ENCODE data around the gene NDUFV1.

DNA sequence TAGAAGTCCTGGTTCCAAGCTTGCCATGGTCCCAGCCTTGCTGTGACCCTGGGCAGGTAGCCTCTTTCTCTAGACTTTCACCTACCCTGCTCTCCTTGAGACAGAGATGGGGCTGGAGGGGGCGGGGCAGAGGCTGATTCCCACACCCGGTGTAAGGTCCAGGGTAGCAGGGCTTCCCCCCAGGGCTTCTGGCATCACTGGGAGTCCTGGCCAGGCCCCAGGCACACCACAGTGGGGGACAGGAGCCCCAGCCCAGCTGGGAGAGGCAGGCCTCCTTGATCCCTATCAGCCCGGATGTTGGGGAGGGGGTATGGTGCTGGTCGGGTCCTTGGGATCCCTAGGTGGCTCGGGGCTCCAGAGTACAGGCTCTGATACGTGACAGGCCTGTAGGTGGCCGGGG lies 24.7 kb downstream of the NDUFV1 start:
- TF ChIP-seq EZH2 (IDR thresholded peaks at IDR 0.05; ENCODE audit: borderline replicate concordance, low read depth, low read length, severe bottlenecking) (no peak), CTCF (IDR thresholded peaks at IDR 0.05; ENCODE audit: borderline replicate concordance, extremely low read depth, low read length, poor library complexity, severe bottlenecking) (no peak)

Measured in DND-41 (cell line).